ENCODE results near the gene SLC34A1.

DNA sequence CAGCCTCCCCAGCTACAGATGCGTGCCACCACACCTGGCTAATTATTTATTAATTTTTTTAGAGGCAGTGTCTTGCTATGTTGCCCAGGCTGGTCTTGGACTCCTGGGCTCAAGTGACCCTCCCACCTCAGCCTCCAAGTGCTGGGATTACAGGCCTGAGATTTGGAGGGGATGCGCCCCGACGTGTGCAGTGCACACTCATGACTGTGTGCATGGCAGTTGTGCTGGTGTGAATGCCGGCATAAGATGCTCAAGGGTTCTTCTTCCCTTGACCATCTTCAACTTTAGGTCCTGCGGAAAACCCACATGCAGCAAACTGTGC is 3.5 kb upstream of the SLC34A1 start:
- no peak for TF ChIP-seq EZH2 (IDR thresholded peaks at IDR 0.05; ENCODE audit: borderline replicate concordance, insufficient read depth, low read depth, low read length, poor library complexity, severe bottlenecking)
- TF ChIP-seq, protein P1, sequence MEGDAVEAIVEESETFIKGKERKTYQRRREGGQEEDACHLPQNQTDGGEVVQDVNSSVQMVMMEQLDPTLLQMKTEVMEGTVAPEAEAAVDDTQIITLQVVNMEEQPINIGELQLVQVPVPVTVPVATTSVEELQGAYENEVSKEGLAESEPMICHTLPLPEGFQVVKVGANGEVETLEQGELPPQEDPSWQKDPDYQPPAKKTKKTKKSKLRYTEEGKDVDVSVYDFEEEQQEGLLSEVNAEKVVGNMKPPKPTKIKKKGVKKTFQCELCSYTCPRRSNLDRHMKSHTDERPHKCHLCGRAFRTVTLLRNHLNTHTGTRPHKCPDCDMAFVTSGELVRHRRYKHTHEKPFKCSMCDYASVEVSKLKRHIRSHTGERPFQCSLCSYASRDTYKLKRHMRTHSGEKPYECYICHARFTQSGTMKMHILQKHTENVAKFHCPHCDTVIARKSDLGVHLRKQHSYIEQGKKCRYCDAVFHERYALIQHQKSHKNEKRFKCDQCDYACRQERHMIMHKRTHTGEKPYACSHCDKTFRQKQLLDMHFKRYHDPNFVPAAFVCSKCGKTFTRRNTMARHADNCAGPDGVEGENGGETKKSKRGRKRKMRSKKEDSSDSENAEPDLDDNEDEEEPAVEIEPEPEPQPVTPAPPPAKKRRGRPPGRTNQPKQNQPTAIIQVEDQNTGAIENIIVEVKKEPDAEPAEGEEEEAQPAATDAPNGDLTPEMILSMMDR (IDR thresholded peaks at IDR 0.05) = no peak
